ENCODE data around the gene TRIM54. TPM values are rescaled to one million over a fixed set of nuclear protein-coding genes. Genes with fewer than 3 reads are reported as not detected.

Gene TRIM54
- total RNA-seq, 4 donors from 2014 or later: not detected

DNA sequence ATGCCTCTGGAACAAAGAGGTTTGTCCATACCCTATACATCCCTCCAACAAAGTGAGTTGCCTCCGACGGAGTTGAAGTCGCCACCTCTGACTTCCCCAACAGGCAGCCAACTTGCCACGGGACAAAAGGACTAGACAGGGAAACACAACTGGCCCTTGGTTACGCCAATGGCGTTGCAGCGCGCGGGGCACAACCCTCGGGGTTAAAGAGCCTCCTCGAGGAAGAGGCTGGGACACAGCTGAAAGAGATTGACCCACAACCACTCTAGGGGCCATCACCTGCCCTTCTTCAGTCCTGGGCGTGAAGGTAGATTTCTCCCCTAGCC is 73.8 kb downstream of the TRIM54 start:
- TF ChIP-seq POLR2A (IDR thresholded peaks at IDR 0.05): no peak
- TF ChIP-seq, protein P1, sequence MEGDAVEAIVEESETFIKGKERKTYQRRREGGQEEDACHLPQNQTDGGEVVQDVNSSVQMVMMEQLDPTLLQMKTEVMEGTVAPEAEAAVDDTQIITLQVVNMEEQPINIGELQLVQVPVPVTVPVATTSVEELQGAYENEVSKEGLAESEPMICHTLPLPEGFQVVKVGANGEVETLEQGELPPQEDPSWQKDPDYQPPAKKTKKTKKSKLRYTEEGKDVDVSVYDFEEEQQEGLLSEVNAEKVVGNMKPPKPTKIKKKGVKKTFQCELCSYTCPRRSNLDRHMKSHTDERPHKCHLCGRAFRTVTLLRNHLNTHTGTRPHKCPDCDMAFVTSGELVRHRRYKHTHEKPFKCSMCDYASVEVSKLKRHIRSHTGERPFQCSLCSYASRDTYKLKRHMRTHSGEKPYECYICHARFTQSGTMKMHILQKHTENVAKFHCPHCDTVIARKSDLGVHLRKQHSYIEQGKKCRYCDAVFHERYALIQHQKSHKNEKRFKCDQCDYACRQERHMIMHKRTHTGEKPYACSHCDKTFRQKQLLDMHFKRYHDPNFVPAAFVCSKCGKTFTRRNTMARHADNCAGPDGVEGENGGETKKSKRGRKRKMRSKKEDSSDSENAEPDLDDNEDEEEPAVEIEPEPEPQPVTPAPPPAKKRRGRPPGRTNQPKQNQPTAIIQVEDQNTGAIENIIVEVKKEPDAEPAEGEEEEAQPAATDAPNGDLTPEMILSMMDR (IDR thresholded peaks at IDR 0.05): no peak
- 0% methylated on average over 12 of the region's 12 CpGs for WGBS, 2 donors
- intact Hi-C loops (cut with DNase I; ENCODE audit: low total_unique reads): no loop called here
- H3K4me3 ChIP-seq (ENCODE audit: low read depth, poor library complexity, severe bottlenecking): peak overlapping the region; percentile 81
- DNase-seq (ENCODE audit: low spot score in 2 of 2): peak; percentile 26 to 87

DNA sequence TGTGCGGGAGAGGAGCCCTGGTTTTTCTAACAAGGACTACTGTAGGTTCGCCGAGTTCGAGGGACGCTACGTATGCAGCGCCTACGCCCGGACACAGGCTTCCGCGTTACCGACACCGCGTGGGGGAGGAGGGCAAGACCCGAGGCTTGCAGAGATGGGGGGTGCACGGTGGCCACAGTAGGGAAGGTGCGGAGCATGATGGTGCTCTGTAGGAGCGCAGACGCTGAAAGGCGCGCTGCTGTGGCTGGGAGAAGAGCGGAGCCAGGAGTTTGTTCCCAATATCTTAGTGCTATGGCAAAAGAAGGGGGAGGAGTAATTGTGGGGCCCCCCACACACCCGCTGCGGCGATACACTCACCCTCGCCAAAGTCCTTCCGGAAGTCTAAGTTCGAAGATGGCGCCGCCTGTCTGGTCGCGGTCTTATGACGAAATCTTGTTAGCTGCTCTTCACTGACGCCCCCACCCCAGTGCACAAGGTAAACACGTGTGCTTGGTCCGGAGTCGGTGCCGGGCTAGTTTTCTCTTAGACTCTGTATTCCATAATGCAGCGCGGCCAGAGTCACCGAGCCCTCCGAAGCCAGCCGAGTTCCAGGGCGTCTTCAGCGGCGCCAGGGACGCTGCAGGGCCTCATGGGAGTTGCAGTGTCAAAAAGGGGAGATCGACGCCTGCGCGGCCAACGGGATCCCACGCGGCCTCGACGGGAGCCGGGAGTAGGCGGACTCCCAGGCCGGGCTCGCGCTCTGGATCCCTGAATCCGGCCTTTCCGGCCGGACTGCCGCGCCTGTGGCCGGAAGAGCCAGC is 74.4 kb downstream of the TRIM54 start, which contains the start of gene GTF3C2:
Gene GTF3C2, minus strand, starts transcription at position 383 of the 800 bp plus-strand sequence. CDS start 13,210 bp downstream, outside the sequence.
- no peak for TF ChIP-seq POLR2A (IDR thresholded peaks at IDR 0.05)
- TF ChIP-seq, protein P1 (IDR thresholded peaks at IDR 0.05): peak in 1 of 3 donors; percentile 1
- 0% methylated on average over 37 to 64 of the region's 67 CpGs for WGBS, 2 donors
- DNase-seq (ENCODE audit: low spot score in 2 of 2): peak; percentile 94 to 99
- H3K4me3 ChIP-seq (ENCODE audit: low read depth, poor library complexity, severe bottlenecking): peak within 1 kb of the TSS; percentile 81
- intact Hi-C loops (cut with DNase I; ENCODE audit: low total_unique reads): no loop called here

Other genes starting within 250 kb of the TRIM54 start
- 10 to 100 TPM; 30.3 to 43.9 (median 32.0) TPM for gene TMEM214, start 249.5 kb upstream of the TRIM54 start, total RNA-seq
- 10 to 100 TPM in 3 of 4 donors, 1 to 10 TPM in 1; 9.4 to 17.0 (median 16.4) TPM for gene AGBL5, start 230.8 kb upstream of the TRIM54 start, total RNA-seq
- 100 to 1,000 TPM; 144 to 236 (median 195) TPM for gene OST4, start 210.8 kb upstream of the TRIM54 start, total RNA-seq
- gene EMILIN1, start 203.8 kb upstream of the TRIM54 start, total RNA-seq: 10 to 100 TPM in 1 of 4 donors, 1 to 10 TPM in 3; 3.6 to 17.9 (median 7.9) TPM
- gene KHK, start 195.7 kb upstream of the TRIM54 start, total RNA-seq: 10 to 100 TPM in 1 of 4 donors, 1 to 10 TPM in 3; 2.5 to 10.4 (median 3.3) TPM
- gene CGREF1, start 163.3 kb upstream of the TRIM54 start, total RNA-seq: 1 to 10 TPM in 1 of 4 donors, under 1 TPM in 3; 0.34 to 2.1 (median 0.48) TPM
- gene ABHD1, start 158.6 kb upstream of the TRIM54 start, total RNA-seq: under 1 TPM in 2 of 4 donors, not detected in 2; 0.57 to 0.94 TPM
- 10 to 100 TPM; 41.2 to 76.5 (median 53.5) TPM for gene PREB, start 147.8 kb upstream of the TRIM54 start, total RNA-seq
- not detected for gene PRR30, start 143.0 kb upstream of the TRIM54 start, total RNA-seq
- gene TCF23, start 133.4 kb upstream of the TRIM54 start, total RNA-seq: not detected
- gene ATRAID, start 70.4 kb upstream of the TRIM54 start, total RNA-seq: 100 to 1,000 TPM; 107 to 121 (median 114) TPM
- 10 to 100 TPM; 11.6 to 24.6 (median 17.0) TPM for gene SLC5A6, start 70.2 kb upstream of the TRIM54 start, total RNA-seq
- 10 to 100 TPM in 3 of 4 donors, 1 to 10 TPM in 1; 9.0 to 28.8 (median 17.4) TPM for gene CAD, start 65.1 kb upstream of the TRIM54 start, total RNA-seq
- under 1 TPM in 1 of 4 donors, not detected in 3; 0.15 TPM for gene SLC30A3, start 19.4 kb upstream of the TRIM54 start, total RNA-seq
- not detected for gene DNAJC5G, start 7.0 kb upstream of the TRIM54 start, total RNA-seq
- 1 to 10 TPM in 2 of 4 donors, under 1 TPM in 1, not detected in 1; 0.84 to 8.8 (median 1.3) TPM for gene UCN, start 26.0 kb downstream of the TRIM54 start, total RNA-seq
- 10 to 100 TPM; 27.2 to 44.8 (median 37.0) TPM for gene MPV17, start 40.7 kb downstream of the TRIM54 start, total RNA-seq
- 100 to 1,000 TPM in 1 of 4 donors, 10 to 100 TPM in 3; 54.3 to 125 (median 62.9) TPM for gene GTF3C2, start 74.3 kb downstream of the TRIM54 start, total RNA-seq
- gene EIF2B4, start 87.9 kb downstream of the TRIM54 start, total RNA-seq: 10 to 100 TPM; 49.3 to 64.3 (median 57.2) TPM
- 100 to 1,000 TPM in 1 of 4 donors, 10 to 100 TPM in 3; 72.3 to 101 (median 80.2) TPM for gene SNX17, start 88.2 kb downstream of the TRIM54 start, total RNA-seq
- gene ZNF513, start 98.3 kb downstream of the TRIM54 start, total RNA-seq: 10 to 100 TPM in 3 of 4 donors, 1 to 10 TPM in 1; 8.3 to 14.9 (median 11.5) TPM
- 10 to 100 TPM; 40.2 to 50.3 (median 48.1) TPM for gene PPM1G, start 127.2 kb downstream of the TRIM54 start, total RNA-seq
- 10 to 100 TPM; 60.9 to 79.7 (median 68.3) TPM for gene NRBP1, start 146.2 kb downstream of the TRIM54 start, total RNA-seq
- 10 to 100 TPM; 22.2 to 28.0 (median 25.6) TPM for gene KRTCAP3, start 160.0 kb downstream of the TRIM54 start, total RNA-seq
- gene IFT172, start 207.3 kb downstream of the TRIM54 start, total RNA-seq: 10 to 100 TPM; 13.2 to 18.8 (median 14.4) TPM
- 1 to 10 TPM; 2.6 to 9.1 (median 5.0) TPM for gene FNDC4, start 212.8 kb downstream of the TRIM54 start, total RNA-seq
- not detected for gene GCKR, start 214.4 kb downstream of the TRIM54 start, total RNA-seq

All from lower leg skin (tissue), 4 donors.